ENCODE data around the gene STARD5. TPM values are rescaled to one million over a fixed set of nuclear protein-coding genes. Genes with fewer than 3 reads are reported as not detected.

The STARD5 gene
- total RNA-seq, 2 donors from 2014 or later: 7.3 to 14.9 TPM

- Histone ChIP-seq H3K27me3 (replicated peaks; ENCODE audit: insufficient read depth) (no peaks in the 10 kb centered on the region), H3K4me3 (no peak overlapping the region), H3K27ac (no peak overlapping the region), H3K9me3 (no peaks in the 10 kb centered on the region), H3K4me1 (ENCODE audit: control insufficient read depth in 1 of 2, low read depth in 2 of 2) (peaks cover 3 to 22% of the 10 kb centered on the region in 2 donors), H3K36me3 (no peaks in the 10 kb centered on the region)
- ATAC-seq (ENCODE audit: insufficient number of reproducible peaks, low FRiP score, low read depth): no peak
- no peak for DNase-seq (ENCODE audit: low spot score)
- TF ChIP-seq, protein P1, sequence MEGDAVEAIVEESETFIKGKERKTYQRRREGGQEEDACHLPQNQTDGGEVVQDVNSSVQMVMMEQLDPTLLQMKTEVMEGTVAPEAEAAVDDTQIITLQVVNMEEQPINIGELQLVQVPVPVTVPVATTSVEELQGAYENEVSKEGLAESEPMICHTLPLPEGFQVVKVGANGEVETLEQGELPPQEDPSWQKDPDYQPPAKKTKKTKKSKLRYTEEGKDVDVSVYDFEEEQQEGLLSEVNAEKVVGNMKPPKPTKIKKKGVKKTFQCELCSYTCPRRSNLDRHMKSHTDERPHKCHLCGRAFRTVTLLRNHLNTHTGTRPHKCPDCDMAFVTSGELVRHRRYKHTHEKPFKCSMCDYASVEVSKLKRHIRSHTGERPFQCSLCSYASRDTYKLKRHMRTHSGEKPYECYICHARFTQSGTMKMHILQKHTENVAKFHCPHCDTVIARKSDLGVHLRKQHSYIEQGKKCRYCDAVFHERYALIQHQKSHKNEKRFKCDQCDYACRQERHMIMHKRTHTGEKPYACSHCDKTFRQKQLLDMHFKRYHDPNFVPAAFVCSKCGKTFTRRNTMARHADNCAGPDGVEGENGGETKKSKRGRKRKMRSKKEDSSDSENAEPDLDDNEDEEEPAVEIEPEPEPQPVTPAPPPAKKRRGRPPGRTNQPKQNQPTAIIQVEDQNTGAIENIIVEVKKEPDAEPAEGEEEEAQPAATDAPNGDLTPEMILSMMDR (IDR thresholded peaks at IDR 0.05): no peak
These were observed 3.6 kb upstream of the STARD5 start for GRCh38 chr15:81327516-81327915.

DNA sequence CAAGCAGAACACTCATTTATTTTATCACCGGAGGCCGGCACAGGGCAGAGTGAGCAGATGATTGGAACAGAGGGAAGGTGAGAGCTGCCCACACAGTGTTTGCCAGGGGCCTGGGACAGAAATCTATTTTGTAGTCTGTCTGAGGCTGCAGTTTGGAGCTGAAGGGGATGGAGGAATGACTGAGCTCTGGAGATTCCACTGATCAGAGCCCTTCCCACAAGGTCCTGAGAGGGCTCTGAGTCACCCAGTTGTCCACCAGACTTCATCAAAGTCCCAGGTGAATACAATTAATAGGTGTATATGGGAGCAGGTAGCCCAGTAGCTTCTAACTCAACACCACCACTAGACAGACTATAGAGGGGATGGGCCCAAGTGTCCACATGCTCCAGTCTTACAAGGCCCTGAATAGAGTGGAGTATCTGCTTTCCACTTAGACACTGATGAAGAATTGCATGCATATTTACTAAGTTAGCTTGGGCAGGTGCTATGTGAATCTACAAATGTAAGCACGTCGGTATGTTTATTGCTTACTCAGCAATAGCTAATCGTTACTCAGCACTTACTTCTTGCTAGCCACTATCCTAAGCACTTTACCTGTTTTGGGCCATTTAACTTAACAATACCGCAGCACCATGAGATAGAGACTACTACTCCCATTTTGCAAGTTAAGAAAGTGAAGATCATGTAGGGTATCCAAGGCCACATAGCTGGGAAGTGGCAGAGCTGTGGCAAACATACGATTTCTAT, 2.7 kb upstream of the STARD5 start:
- ATAC-seq (ENCODE audit: insufficient number of reproducible peaks, low FRiP score, low read depth): no peak
- H3K27ac ChIP-seq: no peak overlapping the region
- peaks cover 3 to 27% of the 10 kb centered on the region in 2 donors for H3K4me1 ChIP-seq (ENCODE audit: control insufficient read depth in 1 of 2, low read depth in 2 of 2)
- no peaks in the 10 kb centered on the region for H3K9me3 ChIP-seq
- TF ChIP-seq, protein P1 (IDR thresholded peaks at IDR 0.05): no peak
- no peaks in the 10 kb centered on the region for H3K27me3 ChIP-seq (replicated peaks; ENCODE audit: insufficient read depth)
- no peak for DNase-seq (ENCODE audit: low spot score)
- H3K36me3 ChIP-seq: no peaks in the 10 kb centered on the region
- no peak overlapping the region for H3K4me3 ChIP-seq

- ATAC-seq (ENCODE audit: insufficient number of reproducible peaks, low FRiP score, low read depth): no peak
- H3K27me3 ChIP-seq (replicated peaks; ENCODE audit: insufficient read depth): no peaks in the 10 kb centered on the region
- H3K36me3 ChIP-seq: no peaks in the 10 kb centered on the region
- H3K9me3 ChIP-seq: no peaks in the 10 kb centered on the region
- no peak for DNase-seq (ENCODE audit: low spot score)
- TF ChIP-seq, protein P1 (IDR thresholded peaks at IDR 0.05): no peak
- H3K4me1 ChIP-seq (ENCODE audit: control insufficient read depth in 1 of 2, low read depth in 2 of 2): peaks cover 3 to 24% of the 10 kb centered on the region in 2 donors
- H3K27ac ChIP-seq: peak overlapping the region; percentile 33 to 53
- peak overlapping the region; percentile 81 for H3K4me3 ChIP-seq
These were observed 390 bp downstream of the STARD5 start for GRCh38 chr15:81323559-81323943.

- Histone ChIP-seq H3K36me3 (peaks cover 2% of the 10 kb centered on the region), H3K27ac (no peak overlapping the region), H3K27me3 (replicated peaks; ENCODE audit: insufficient read depth) (no peaks in the 10 kb centered on the region), H3K9me3 (no peaks in the 10 kb centered on the region), H3K4me3 (peak overlapping the region; percentile 81), H3K4me1 (ENCODE audit: control insufficient read depth in 1 of 2, low read depth in 2 of 2) (peaks cover 3 to 24% of the 10 kb centered on the region in 2 donors)
- ATAC-seq (ENCODE audit: insufficient number of reproducible peaks, low FRiP score, low read depth) (no peak), DNase-seq (ENCODE audit: low spot score) (no peak)
- TF ChIP-seq, protein P1 (IDR thresholded peaks at IDR 0.05): no peak
These were observed 1.2 kb downstream of the STARD5 start for GRCh38 chr15:81322676-81323253.

DNA sequence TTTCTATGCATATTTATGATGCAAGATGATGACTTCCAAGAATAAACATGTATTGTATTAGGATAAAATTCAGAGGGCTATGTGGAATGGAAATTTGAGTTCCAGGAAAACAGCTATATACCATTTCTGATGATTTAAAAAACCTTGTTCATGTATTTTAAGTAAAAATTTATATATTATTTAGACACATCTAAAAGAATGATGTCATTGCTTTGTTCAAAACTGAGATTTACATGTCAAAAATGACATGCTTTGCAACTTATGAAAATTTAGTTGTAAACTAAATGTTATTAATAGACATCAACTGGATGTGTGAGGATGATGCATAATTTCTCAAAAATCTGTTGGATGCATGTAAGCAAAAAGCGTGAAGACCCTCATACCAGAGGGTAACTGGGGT, 2.3 kb downstream of the STARD5 start:
- H3K9me3 ChIP-seq: no peaks in the 10 kb centered on the region
- H3K27me3 ChIP-seq (replicated peaks; ENCODE audit: insufficient read depth): no peaks in the 10 kb centered on the region
- no peak overlapping the region for H3K4me3 ChIP-seq
- no peak overlapping the region for H3K27ac ChIP-seq
- DNase-seq (ENCODE audit: low spot score) (no peak), ATAC-seq (ENCODE audit: insufficient number of reproducible peaks, low FRiP score, low read depth) (no peak)
- peaks cover 3 to 24% of the 10 kb centered on the region in 2 donors for H3K4me1 ChIP-seq (ENCODE audit: control insufficient read depth in 1 of 2, low read depth in 2 of 2)
- peaks cover 5% of the 10 kb centered on the region for H3K36me3 ChIP-seq
- TF ChIP-seq, protein P1 (IDR thresholded peaks at IDR 0.05): no peak

Measured in thoracic aorta (tissue), 2 donors.